HG02938 (cell line): Measurements from ENCODE around the gene PXDN.

ENCODE experiments used
- ATAC-seq: cut with Tn5 transposase; IDR thresholded peaks from one replicate; pipeline ENCODE4 v1.9.1; 2021; ENCODE audit warnings: mild to moderate bottlenecking, moderate library complexity; ENCODE audit not compliant: unreplicated experiment

Gene PXDN

DNA sequence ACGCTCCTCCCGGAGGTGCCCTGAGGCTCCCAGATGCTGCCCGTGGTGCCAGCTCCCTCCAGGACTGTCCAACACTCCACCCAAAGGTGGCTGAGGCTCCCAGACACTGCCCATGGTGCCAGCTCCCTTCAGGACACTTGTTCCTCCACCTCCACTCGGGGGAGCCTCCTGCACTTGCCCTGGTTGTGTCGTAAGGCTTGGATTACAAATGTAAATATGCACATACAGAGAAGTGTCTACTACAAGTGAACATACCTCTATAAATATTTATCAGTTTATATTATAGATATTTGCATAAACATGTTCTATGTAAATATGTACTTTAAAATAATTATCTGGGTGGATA, 143.3 kb downstream of the PXDN start:
- no peak for ATAC-seq

DNA sequence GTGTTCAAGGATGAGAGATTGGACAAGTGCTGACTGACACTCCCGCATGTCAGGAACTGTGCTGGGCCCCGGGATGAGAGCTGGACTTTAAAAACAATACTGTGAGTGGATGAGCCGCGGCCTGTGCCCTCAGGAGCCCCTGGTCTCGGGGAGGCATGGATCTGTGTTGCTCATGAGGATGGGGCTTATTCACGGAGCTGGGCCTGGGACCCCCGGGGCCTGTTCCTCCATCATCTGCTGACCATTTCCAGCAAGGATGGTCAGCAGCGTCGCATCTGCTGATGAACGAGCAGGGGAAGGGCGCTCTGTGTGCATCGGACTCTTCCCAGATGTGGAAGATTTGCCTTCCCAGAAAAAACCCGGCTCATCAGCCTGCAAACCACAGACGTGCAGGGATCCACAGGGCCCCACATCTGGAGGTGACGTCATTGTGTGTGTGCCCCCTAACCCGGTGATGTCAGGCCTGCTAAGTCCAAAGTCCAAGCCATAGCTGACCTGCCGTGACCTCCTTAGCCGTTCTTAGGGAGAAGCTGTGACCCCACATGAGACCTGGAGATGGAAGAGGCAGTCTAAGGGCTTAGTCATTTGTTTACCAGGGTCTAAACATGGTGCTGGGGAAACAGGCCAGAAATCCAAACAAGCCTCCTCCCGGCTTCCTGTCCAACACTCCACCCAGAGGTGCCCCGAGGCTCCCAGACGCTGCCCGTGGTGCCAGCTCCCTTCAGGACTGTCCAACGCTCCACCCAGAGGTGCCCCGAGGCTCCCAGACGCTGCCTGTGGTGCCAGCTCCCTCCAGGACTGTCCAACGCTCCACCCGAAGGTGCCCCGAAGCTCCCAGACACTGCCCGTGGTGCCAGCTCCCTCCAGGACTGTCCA, 143.9 kb downstream of the PXDN start:
- no peak for ATAC-seq

DNA sequence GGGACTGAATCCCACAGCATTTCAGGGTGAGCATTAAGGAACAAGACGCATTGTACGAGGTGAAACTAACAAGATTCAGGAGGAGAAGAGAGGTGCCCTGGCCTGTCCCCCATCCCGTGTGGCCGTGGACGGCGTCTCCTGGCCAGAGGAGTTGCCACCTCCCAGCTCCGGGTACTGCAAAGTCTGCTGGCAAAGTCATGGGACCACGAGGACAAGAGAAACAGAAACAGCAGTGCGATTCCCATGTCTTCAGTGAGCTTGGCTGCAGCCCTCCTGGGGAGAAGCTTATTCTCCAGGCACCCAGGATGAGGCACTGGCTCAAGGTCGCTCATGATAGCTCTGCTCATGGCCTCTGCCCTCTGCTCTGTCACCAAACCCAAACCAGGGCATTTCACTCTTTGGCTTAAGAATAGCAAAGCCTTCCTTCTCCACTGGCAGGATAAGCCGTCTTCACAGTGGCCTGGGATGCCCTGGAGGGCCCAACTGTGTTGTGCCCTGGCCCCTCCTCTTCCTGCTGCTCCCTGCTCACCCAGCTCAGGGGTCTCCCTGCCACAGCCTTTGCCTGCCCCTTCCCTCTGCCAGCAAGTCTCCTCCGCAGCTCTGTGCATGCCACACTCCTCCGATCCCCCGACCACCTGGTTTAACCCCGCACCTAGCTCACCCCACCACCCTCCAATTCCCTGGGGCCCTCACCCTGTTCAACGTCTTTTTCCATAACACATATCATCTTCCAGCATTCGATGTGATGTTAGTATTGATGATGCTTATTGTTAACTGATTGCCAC, 144.8 kb downstream of the PXDN start:
- no peak for ATAC-seq

DNA sequence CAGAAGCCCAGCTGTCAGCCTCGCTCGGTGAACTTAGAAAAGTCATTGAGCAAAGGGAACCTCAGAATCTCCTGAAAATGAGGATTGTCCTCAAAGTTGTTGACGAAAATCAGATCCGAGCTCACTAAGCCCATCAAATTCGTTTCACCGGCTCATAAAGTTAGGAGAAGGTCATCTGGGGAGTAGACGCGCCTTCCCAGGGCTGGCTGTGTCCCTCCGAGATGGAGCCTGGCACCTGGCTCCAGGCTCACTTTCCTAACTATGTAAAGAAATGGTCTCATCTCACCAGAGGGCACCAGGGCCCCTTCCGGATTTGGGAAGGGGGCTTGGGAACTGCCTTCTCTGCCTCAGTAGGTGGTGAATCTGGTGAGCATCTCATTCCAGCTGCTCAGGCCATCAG, 145.5 kb downstream of the PXDN start:
- no peak for ATAC-seq

DNA sequence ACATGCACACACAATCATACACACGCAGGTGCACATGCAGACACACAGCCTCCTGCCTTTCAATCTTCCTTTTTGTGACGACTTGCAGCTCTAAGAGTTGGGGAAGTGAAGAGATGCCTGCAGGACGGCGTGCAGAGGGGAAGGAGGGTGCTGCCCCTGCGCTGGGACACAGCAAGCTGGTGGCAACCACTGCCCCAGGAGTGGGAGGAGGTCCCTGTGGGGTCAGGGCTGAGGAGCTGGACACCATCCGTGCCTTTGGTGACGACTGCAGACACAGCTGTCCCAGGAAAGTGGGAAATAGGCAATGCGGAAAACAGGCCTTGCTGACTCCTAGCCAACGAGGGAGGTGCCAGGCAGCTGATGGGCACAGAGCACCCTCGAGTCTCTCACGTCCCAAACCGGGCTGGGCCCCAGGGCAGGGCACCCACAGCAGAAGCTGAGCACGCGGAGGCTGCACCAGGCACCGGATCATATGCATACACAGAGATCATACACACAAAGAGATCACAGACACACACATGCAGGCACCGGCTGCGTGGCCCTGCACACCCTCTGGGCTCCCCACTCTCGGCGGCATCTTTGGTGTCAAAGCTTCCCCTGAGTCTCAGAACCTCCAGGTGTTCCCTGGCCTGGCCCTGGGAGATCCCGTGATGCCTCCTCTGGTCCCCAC, 146.1 kb downstream of the PXDN start:
- ATAC-seq: no peak

DNA sequence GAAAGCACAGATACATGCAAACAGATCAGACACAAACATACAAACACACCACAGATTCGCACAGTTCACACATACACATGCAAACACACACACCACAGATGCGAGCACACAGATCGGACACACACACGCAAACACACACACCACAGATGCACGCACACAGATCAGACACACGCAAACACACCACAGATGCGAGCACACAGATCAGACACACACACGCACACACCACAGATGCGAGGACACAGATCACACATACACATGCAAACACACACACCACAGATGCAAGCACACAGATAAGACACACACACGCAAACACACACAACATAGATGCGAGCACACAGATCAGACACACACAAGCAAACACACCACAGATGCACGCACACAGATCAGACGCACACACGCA, 149.0 kb downstream of the PXDN start:
- ATAC-seq: no peak

DNA sequence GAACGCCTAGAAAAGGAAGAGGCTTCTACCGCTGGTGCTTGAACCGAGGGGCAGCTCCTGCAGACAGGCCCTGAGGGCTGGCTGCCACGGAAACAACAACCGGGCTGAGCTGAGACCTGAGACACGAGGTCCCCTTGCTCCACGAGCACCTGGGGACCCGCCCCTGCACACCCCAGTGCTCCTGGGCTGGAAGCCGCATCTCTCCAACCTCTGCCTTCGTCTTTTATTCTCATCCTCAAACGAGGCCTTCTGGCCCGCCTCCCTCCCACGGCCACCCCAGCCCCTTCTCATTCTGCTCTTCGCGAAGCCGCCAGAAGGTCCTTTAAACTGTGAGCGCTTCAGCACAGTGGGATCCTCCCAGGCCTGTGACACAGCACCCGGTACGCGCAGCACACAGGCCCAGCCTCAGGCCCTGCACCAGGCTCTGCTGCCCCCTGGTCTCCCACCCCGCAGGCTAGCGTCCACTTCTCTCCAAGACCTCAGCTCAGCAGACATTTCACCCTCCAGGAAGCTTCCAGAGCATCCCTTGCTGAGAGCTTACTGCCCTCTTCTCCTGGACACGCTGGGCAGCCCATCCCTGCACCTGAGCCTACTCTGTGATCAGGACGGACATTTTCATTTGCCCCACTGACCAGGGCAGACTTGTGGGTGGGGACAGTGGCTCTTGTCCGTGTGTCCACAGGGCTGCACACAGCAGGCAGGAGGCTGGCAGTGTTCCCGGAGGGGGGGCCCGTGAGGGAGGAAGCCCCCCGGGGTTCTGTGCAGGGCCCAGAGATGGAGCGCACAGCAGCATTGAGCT, 149.7 kb downstream of the PXDN start:
- ATAC-seq: no peak

DNA sequence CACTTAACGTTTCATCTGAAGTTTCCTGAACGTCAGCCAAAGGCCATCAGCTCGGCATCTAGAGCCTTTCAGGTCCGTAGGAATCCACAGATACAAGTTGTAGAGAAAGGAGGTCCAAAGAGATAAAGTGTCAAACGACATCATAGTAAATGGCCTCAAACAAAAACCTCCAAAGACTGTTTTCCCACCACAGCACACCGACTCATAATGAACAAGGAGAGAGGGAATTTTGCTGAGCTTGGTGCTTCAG, 150.3 kb downstream of the PXDN start:
- ATAC-seq: no peak

DNA sequence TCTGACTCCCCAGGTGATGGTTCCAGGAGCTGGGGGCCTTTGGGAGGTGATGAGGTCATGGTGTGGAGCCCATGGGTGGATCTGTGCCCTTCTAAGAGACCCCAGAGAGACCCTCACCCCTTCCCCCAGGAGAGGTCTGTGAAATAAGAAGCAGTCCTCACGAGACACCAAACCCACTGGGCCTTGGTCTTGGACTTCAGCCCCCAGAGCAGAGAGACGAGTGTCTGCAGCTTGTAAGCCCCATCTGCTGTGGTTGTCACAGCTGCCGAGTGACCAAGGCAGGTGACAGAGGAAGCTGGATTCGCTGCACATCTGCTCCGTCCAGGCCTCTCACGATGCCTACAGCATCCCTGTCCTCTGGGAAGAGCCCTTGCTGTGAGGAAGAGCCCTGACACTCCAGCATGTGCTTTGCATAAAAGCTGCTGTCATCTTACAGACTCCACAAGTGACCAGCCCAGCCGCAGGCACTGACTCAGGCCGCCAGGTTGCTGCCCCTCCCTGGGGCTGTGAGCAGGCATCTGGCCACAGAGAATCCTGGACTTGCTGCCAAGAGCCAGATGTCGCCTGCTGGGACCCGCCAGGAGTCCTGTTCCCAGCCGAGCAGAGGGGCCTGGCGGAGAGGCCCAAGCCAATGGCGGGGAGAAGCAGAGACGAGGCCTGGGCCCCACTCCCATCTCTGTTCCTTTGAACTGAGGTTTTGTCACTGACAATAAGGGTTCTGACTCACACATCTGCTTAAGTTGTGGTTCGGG, 150.8 kb downstream of the PXDN start:
- no peak for ATAC-seq

DNA sequence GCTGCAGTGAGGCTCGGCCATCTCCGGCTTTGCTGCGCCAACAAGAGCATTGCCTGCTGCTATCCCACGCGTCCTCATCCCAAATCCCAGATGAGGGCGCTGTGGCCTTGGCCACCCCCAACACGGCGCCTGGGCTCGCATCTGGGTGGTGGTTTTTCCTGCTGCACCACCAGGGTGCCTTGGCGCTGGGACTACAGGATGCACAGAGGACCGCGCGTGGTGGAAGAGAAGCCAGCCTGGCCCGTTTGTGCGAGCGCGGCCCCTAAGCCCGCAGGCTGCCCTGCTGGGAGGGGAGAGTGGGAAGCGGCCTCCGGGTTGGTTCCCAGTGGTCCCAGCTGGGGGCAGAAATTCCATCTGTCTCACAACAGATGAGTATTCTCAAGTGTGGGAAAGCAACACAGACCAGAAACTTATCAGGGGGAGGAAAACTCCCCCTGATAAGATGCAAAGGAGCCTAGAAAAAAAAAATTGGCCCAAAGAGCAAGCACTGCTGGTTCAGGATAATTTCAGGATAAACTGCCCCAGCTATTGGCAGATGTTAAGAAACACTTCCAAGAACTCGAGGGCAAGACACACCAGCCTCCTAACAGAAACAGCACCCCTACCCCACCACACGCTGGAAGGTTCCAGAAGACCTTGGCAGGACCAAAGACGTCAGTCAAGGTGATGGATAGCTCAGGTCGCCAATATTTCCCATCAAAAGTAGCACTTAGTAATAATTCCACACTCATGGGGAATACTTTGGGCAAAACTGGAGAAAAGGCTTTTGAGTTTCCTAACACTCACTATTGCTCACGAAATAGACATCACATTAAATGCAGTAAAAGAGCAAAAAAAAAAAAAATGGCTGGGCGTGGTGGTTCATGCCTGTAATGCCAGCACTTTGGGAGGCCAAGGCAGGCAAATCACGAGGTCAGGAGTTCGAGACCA, 152.1 kb downstream of the PXDN start:
- ATAC-seq: no peak

DNA sequence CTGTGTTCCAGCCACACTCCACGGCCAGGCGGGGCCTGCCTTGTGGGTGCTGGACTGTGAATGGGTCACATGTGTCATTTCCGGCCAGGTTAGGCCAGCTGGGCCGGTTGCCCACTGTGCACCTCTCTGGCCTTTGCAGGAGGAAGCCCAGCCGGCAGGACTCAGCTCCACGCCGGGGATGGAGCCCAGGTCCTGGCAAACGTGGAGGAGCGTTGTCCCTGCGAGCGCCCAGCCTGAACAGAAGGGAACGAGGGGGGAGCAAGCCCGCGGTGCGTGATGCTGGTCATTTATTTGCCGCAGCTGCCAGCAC, 152.9 kb downstream of the PXDN start:
- ATAC-seq: no peak

DNA sequence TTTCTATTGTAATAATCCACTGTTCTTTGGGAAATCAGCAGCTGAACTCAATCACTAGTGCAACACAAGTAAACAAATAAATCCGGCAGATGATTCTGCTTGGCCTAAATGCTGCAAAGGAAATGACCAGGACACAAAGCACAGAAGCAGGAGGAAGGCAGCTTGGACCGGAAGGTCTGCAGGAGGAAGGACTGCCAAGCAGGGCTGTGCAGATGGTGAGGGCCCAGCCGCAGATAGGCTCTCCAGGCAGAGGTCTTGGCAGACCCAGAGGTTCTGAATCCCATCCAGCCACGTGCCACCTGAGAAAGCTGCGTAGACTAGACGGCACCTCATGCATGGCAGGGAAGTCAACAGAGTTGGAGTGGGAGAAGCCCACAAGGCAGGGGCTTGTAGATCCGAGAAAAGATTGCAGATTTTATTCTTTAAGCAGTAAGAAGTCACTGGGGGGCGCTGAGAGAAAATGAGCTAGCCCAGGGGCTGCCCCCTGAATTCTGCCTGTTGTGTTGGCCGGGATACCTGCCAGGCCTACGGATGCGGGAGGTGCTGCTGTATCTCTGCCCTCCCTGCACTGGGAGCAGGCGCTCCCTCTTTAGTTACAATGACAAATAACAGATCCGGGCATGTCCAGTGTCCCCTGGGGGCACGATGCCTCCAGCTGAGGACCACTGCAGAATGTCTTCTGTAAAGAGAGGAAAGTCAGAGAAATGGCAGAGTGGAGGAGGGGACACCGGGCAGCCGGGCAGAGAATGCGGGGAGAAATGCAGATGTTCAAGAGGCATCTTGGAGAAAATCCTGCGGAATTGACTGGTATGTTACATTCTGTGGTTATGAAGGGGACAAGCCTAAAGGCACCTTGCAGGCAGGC, 153.5 kb downstream of the PXDN start:
- ATAC-seq: no peak

DNA sequence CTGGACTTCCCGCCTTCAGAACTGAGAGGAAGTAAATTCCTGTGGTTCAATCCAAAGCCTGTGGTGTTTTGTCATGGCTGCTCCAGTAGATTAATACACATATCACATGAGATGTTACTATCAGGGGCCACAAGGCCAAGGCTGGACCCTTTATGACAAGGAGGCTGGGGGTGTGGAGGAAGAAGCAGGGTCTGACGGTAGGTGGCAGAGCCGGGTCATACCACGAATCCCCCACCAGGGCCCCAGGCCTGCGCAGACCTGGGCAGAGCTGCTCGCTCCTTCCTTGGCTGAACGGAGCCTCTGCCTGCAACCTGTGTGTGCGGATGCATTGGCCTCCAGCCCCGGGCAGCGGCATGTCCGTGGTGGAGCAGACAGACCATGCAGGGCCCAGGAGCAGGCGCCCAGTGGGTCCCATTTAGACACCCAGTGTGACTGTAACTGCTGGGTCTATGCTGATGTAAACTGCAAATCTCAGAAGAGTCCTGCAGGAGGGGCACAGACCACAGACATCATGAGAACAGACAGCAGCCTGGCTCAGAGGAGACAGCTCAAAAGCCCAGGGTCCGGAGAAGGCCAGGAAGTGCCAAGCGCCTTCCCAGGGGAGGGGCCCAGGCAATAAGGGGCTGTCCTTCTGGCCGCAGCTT, 155.2 kb downstream of the PXDN start:
- ATAC-seq: no peak

DNA sequence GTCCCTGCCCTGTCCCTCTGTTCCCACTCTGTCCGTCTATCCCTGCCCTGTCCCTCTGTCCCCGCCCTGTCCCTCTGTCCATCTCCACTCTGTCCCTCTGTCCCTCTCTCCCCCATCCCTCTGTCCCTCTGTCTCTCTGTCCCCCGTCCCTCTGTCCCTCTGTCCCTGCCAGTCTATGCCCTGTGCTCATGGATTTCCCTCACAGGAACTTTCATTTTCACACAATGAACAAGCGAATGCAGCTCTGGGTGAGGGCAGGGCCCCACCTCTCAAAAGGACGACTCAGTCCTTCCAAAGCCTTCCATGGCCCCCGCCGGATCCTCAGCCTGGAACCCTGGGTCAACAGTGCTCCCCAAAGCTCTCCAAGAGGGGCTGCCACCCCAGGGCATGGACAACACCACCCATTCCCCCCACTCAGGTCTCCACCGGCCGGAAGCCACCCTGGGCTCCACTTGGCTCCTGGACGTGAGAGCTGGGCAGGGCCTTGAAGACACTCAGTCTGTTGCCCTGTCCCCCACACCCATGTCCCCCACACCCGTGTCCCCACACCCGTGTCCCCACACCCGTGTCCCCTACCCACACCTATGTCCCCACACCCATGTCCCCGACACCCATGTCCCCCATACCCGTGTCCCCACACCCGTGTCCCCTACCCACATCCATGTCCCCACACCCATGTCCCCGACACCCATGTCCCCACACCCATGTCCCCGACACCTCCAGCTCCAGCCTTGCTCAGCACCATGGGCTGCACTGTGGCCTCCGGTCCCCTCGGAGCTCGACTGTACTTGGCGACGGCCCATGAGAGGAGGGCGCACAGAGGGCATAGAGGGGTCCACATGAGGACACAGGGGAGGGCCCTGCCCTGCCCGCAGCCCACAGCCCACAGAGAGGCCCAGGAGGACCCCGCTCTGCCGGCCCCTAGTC, 156.0 kb downstream of the PXDN start:
- no peak for ATAC-seq

DNA sequence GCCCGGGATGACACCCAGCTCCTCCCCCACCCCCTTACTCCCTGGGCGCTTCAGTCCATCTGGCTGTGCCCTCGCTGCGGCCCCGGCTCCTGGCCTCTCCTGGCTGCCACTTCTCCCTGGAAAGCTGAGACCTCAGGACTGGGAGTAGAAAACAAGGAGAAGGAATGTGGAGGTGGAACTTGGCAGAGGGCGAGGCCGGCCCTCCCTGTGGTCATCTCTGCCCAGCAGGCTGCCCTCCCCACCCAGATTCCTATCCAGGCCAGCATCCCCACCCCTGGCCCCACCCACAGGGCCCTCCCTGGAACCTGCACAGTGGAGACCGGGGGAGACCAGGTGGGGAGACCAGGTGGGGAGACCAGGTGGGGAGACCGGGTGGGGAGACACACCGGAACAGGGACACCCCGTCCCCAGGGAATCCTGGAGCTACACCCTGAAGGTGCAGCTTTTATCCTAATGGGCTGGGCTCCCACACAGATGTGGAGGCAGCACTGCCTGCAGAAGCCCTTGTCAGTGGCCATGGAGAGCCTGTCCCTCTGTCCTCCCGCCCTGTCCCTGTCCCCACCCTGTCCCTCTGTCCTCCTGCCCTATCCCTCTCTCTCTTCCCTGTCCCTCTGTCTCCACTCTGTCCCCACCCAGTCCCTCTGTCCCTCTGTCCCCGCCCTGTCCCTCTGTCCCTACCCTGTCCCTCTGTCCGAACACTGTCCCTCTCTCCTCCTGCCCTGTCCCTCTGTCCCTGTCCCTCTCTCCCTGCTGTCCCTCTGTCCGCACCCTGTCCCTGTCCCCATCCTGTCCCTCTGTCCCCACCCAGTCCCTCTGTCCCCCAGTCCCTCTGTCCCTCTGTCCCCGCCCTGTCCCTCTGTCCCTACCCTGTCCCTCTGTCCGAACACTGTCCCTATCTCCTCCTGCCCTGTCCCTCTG, 157.1 kb downstream of the PXDN start:
- ATAC-seq: no peak

DNA sequence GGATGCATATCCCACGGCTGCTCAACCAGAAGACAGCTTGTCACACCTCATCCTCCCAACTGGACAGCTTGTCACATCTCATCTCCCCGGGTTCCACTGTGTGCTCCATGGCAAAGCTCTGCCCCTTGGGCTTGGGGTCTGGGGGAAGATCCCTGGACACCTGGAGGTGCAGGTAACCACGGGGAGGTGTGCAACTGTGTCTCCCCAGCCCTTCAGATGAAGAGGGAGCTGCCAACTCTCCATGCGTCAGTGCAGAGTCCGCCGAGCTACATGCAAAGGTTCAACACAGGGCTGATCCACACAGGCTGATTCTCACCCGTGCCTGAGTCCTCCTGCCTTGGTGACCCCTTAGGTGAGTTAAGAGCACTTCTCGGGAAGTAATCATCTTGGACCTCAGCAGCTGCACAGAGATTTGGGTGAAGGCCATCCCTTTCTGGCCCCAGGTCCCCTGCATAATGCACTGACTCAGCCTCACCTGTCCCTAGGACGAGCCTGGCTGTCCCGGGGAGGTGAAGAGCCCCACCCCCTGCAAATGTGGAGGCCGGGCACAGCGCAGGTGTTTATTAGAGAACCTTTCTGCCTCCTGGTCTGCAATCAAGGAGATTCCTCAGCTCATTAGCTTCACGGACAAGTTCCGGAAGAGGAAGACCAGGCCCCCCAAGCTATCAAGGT, 157.9 kb downstream of the PXDN start:
- ATAC-seq: no peak
